22Rv1 (cell line): Measurements from ENCODE around the gene MRLN.
"Not testable (repeated sequence)": the region's sequence is repeated elsewhere in the genome, so short reads cannot be mapped to it uniquely, and the experiment has no call there.

ENCODE experiments used
- H3K27ac ChIP-seq: fragments of 450-650 bp; 2 replicates; pipeline ENCODE4 v1.5.1; 2017
- CTCF ChIP-seq: fragments of 450-650 bp; IDR thresholded peaks from 2 replicates; pipeline ENCODE4 v1.5.1; 2017; ENCODE audit warnings: mild to moderate bottlenecking
- ZFX ChIP-seq: fragments of 450-650 bp; IDR thresholded peaks from 2 replicates; pipeline ENCODE4 v1.6.1; 2017; ENCODE audit warnings: antibody characterized with exemption, borderline replicate concordance

Gene MRLN

GRCh38 chr10:59757966-59758365 lies 4.7 kb upstream of the MRLN start:
- H3K27ac ChIP-seq = no peak overlapping the region
- TF ChIP-seq ZFX (no peak), CTCF (no peak)

GRCh38 chr10:59754951-59755350 lies 1.7 kb upstream of the MRLN start:
- TF ChIP-seq ZFX = no peak
- no peak for TF ChIP-seq CTCF
- H3K27ac ChIP-seq = no peak overlapping the region

- no peak overlapping the region for H3K27ac ChIP-seq
Observed at GRCh38 chr10:59752278-59752940, 846 bp downstream of the MRLN start.

GRCh38 chr10:59750155-59750945 lies 2.9 kb downstream of the MRLN start:
- TF ChIP-seq CTCF = no peak
- no peak for TF ChIP-seq ZFX
- no peak overlapping the region for H3K27ac ChIP-seq

More at GRCh38 chr10:59752278-59752940, 846 bp downstream of the MRLN start:
- TF ChIP-seq CTCF (no peak), ZFX (no peak)

GRCh38 chr10:59748834-59749233 lies 4.4 kb downstream of the MRLN start:
- TF ChIP-seq CTCF = no peak
- TF ChIP-seq ZFX = no peak
- H3K27ac ChIP-seq = no peak overlapping the region

GRCh38 chr10:59745163-59745650 lies 8.0 kb downstream of the MRLN start:
- TF ChIP-seq CTCF (no peak), ZFX (no peak)
- H3K27ac ChIP-seq = no peak overlapping the region

GRCh38 chr10:59744762-59745161 lies 8.5 kb downstream of the MRLN start:
- not testable (repeated sequence) for H3K27ac ChIP-seq

- not testable (repeated sequence) for H3K27ac ChIP-seq
Observed at GRCh38 chr10:59744156-59744555, 9.1 kb downstream of the MRLN start.
